ENCODE measurements around the gene GALNTL6.
"Not testable (repeated sequence)": the region's sequence is repeated elsewhere in the genome, so short reads cannot be mapped to it uniquely, and the experiment has no call there.

GALNTL6 gene

GRCh38 chr4:173005912-173006633 is 1192.9 kb downstream of the GALNTL6 start:
- no peak for DNase-seq

DNA sequence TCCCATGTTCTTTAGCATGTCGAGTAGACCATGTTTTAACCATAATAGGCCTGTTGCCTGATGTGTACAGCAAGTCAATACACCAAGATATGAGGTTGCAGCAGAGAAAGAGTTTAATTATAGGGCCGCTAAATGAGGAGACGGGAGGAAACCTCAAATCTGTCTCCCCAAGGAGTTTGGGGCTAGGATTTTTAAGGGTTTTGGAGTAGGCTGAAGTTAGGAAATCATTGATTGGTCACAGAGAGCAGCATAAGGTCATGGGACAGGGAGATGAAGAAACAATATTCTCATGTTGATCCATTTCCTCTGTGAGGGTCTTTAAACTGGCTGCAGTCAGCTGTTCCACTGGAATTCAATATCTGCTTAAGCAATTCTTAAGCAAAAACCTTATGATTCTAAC is 1195.2 kb downstream of the GALNTL6 start:
- DNase-seq, result no peak

- DNase-seq, result no peak
Measured at GRCh38 chr4:173009129-173009823, 1196.1 kb downstream of the GALNTL6 start.

GRCh38 chr4:173012608-173013007 is 1199.4 kb downstream of the GALNTL6 start:
- DNase-seq, result no peak

- DNase-seq, result peak; percentile 41
Measured at GRCh38 chr4:173013232-173013930, 1200.2 kb downstream of the GALNTL6 start.

- no peak for DNase-seq
Measured at GRCh38 chr4:173014113-173014558, 1200.9 kb downstream of the GALNTL6 start.

DNA sequence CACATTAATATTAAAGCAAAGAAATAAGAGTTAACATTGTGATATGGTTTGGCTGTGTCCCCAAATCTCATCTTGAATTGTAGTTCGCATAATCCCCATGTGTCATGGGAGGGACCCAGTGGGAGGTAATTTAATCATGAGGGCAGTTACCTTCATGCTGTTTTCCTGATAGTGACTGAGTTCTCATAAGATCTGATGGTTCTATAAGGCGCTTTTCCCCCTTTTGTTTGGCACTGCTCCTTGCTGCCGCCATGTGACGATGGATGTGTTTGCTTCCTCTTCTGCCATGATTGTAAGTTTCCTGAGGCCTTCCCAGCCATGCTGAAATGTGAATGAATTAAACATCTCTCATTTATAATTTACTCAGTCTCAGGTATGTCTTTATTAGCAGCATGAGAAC is 1201.6 kb downstream of the GALNTL6 start:
- no peak for DNase-seq

- DNase-seq, result no peak
Measured at GRCh38 chr4:173017802-173018201, 1204.6 kb downstream of the GALNTL6 start.

DNA sequence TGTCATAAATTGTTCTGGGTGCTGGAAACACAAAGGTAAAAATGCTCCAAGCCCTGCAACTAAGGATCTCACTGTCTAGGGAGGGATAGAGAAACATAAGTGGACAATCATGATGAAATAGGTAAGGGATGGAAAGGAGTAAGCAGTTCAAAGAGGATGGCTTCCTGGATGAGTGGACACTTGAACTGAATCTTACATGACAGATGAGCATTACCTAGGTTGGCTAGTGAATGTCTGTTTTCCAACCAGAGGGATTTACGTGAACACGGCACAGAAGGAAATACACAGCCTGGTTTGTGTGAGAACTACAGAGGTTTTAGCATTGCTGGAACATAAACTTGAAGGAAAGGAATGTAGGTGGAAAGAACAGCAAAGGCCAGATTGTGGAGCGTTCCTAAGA is 1205.2 kb downstream of the GALNTL6 start:
- no peak for DNase-seq

DNA sequence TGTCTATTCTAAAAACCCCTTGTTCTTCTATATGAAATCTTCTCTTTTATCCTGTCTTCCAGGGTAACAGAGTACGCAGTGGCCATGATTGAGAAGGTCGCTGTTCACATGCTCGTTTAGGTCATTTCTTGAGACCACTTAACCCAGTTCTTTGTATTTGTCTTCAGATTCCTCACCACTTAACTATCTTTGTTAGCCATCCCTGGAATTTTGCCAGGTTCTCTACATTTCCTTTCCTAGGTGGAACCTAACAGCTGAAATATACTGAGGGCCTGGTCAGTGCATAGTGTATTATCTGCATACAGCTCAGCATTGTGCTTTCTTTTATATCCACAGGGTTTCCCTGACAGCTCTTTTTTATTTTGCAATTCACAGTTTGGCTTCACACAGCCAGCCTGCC is 1206.5 kb downstream of the GALNTL6 start:
- no peak for DNase-seq

GRCh38 chr4:173021746-173022573 is 1208.8 kb downstream of the GALNTL6 start:
- DNase-seq, result not testable (repeated sequence)

GRCh38 chr4:173024203-173024602 is 1211.0 kb downstream of the GALNTL6 start:
- no peak for DNase-seq

DNA sequence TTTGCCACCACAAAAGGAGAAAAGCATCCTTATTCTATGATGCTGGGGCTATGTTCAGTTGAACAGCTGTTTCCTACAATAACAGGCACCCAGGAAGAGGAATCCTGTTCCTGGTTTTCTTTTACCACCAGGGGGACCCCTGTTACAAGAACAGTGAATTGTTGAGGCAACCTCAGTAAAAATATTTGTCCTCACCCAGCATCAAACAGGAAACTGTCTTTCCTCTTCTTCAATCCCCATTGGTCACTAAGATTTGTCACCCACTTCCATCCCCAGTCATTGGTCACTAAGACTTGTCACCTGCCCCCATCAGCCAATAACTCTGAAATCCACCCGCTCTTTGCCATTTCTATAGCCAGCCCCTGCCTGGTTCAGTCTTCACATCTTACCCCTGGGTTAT is 1211.9 kb downstream of the GALNTL6 start:
- no peak for DNase-seq

DNA sequence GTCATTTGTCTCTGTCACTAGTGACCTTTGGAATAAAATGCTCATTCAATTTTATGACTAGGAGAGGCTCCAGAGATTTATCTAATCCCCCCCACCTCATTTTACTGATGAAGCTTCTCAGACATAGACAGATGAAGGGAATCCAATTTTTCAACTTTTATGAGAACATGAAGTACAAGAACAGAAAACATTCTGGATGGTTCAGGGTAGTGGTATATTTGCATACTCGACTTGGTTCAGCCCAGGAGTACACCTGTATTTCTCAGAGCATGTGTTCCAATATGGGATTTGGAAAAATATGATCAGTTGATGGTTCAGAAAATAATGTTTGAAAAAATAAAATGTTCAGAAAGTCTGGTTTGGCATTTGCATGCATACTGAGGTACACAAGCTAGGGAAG is 1224.0 kb downstream of the GALNTL6 start:
- no peak for DNase-seq

GRCh38 chr4:173038192-173038896 is 1225.1 kb downstream of the GALNTL6 start:
- DNase-seq, result no peak

DNA sequence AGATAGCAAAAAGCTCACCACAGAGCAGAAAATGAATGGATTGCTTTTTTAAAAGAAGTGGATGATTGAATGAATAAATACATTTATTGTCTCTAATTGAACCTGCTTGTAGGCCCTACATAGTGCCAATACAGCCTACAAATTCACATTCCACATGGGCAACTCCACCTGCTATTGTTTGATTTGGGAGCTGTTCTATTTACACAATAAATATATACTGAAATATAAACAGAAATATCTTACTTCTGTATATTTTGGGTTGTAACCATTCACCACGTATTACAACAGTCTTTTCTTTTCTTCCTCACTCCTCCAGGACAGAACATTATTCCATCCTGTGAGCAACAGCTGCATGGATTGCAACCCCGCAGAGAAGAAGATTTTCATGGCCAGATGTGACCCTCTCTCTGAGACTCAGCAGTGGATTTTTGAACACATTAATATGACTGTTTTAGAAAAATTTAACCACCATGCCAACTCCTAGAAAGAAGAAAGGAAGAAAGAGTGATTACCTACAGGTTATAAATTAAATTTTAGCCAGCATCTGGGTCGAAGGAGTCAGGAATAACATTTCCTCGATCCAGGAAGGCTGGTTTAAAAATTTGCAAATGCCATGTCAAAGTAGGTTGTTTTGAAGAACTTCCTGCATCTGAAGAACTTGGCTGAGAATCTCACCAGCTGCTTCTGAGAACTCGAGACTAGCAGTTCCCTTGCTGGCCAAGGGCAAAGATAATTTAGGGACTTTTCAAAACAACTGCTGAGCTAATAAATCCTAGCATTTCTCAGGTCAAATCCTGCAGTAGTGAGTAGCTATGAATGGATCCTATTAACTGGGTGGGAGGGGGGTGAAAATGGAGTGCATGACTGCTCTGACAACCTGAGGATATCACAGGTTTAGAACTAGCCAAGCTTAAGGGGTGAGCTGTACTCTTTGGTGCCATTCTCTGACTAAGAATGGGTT is 1226.7 kb downstream of the GALNTL6 start:
- DNase-seq, result no peak

DNA sequence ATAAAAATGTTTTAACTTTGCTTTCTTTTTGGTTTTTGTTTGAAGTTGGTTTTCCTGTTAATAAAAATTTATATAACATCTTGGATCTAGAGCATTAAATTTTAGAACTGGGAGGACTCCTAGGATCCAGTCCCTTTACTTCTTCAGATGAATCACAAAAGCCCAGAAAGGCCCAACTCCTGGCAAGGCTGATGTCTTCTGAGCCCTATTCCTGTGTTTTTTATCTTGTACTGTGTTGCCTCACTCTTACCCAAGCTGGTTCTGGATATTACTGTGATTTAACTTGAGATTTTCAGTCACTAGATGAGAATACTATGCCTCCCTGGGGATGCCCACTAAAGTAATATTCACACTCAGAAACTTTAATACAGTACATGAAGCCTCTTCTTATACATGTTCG is 1228.3 kb downstream of the GALNTL6 start:
- no peak for DNase-seq

DNA sequence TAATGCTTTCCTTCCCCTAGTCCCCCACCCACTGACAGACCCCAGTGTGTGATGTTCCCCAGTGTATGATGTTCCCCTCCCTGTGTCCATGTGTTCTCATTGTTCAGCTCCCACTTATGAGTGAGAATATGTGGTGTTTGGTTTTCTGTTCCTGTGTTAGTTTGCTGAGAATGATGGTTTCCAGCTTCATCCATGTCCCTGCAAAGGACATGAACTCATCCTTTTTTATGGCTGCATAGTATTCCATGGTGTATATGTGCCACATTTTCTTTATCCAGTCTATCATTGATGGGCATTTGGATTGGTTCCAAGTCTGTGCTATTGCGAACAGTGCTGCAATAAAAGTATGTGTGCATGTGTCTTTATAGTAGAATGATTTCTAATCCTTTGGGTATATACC is 1228.9 kb downstream of the GALNTL6 start:
- not testable (repeated sequence) for DNase-seq

DNA sequence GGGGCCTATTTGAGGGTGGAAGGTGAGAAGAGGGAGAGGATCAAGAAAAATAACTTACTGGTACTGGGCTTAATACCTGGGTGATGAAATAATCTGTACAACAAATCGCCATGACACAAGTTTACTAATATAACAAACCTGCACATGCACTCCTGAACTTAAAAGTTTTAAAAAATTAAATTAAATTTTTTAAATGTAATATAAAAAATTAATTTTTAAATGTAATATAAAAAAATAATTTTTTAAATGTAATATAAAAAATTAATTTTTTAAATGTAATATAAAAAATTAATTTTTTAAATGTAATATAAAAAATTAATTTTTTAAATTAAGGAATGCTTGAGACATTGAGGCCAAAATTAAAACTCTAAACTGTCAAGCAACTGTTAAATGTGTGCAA is 1231.1 kb downstream of the GALNTL6 start:
- no peak for DNase-seq

GRCh38 chr4:173045571-173045970 is 1232.4 kb downstream of the GALNTL6 start:
- no peak for DNase-seq

DNA sequence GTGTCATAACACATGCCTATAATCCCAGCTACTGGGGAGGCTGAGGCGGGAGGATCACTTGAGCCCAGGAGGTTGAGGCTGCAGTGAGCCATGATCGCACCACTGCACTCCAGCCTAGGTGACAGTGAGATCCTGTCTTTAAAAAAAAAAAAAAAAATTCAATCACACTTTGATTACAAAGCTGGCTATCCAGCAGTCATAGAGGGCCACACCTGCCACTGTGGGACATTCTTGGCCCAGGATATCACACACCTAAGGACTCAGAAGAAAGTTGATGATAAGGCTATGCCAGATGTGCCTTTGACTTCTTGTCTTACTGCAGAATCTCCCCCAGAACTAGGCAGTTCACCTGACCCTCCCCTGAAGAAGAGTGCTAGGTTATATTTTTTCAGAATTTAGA is 1232.9 kb downstream of the GALNTL6 start:
- DNase-seq, result no peak

All from NCI-H1417 treated with DMSO at 0.1 percent for 48 hours (cell line).